Neural crest cell (in vitro differentiated cells): ENCODE results near the gene WDR35. TPM values are rescaled to one million over a fixed set of nuclear protein-coding genes. Genes with fewer than 3 reads are reported as not detected.

Experiments
- DNase-seq: peaks from one replicate; pipeline ENCODE4 v3.0.0; 2021; ENCODE audit warnings: low read depth, mixed read lengths, low spot score
- H3K27ac Mint-ChIP-seq: one replicate; pipeline ENCODE4 v1.8.0; 2021; ENCODE audit warnings: mild to moderate bottlenecking, mixed read lengths; ENCODE audit not compliant: unreplicated experiment
- H3K27me3 Mint-ChIP-seq: 2 replicates; pipeline ENCODE4 v1.8.0; 2021; ENCODE audit warnings: low read depth, mild to moderate bottlenecking, mixed read lengths
- H3K36me3 Mint-ChIP-seq: 2 replicates; pipeline ENCODE4 v1.8.0; 2021; ENCODE audit warnings: low read depth, mild to moderate bottlenecking, mixed read lengths
- H3K4me1 Mint-ChIP-seq: 2 replicates; pipeline ENCODE4 v1.8.0; 2021; ENCODE audit warnings: mixed read lengths
- H3K4me3 Mint-ChIP-seq: one replicate; pipeline ENCODE4 v1.8.0; 2021; ENCODE audit warnings: mild to moderate bottlenecking, mixed read lengths
- H3K9me3 Mint-ChIP-seq: 2 replicates; pipeline ENCODE4 v1.8.0; 2021; ENCODE audit warnings: mixed read lengths
- CTCF ChIP-seq: fragments of 200-600 bp; sonication (generic); conservative IDR thresholded peaks from 2 replicates; pipeline ENCODE4 v1.5.0; 2021; ENCODE audit warnings: antibody characterized with exemption, mild to moderate bottlenecking
- total RNA-seq: library from RNA; stranded (reverse); gene quantifications from 2 replicates; pipeline ENCODE4 v1.2.1, GENCODE V29; 2021

Gene WDR35
- total RNA-seq, 1 donor from 2014 or later = 19.4 TPM

- Mint-ChIP-seq H3K36me3 (no peaks in the 10 kb centered on the region), H3K9me3 (no peaks in the 10 kb centered on the region), H3K27ac (no peak overlapping the region), H3K4me3 (no peak overlapping the region), H3K4me1 (peaks cover 16% of the 10 kb centered on the region), H3K27me3 (no peaks in the 10 kb centered on the region)
- TF ChIP-seq CTCF = no peak
- DNase-seq = no peak
Measured at GRCh38 chr2:19886261-19886660, 103.6 kb downstream of the WDR35 start.

GRCh38 chr2:19885791-19886190 lies 104.1 kb downstream of the WDR35 start:
- Mint-ChIP-seq H3K27me3 (no peaks in the 10 kb centered on the region), H3K4me1 (peaks cover 16% of the 10 kb centered on the region), H3K9me3 (no peaks in the 10 kb centered on the region), H3K4me3 (no peak overlapping the region), H3K27ac (no peak overlapping the region), H3K36me3 (no peaks in the 10 kb centered on the region)
- no peak for TF ChIP-seq CTCF
- no peak for DNase-seq

GRCh38 chr2:19883971-19884720 lies 105.8 kb downstream of the WDR35 start:
- no peak for DNase-seq
- Mint-ChIP-seq H3K27me3 (no peaks in the 10 kb centered on the region), H3K4me3 (no peak overlapping the region), H3K4me1 (peaks cover 7% of the 10 kb centered on the region), H3K27ac (no peak overlapping the region), H3K9me3 (peaks cover 4% of the 10 kb centered on the region), H3K36me3 (peaks cover 2% of the 10 kb centered on the region)
- TF ChIP-seq CTCF = no peak

GRCh38 chr2:19883486-19883885 lies 106.4 kb downstream of the WDR35 start:
- H3K9me3 Mint-ChIP-seq = peaks cover 4% of the 10 kb centered on the region
- no peaks in the 10 kb centered on the region for H3K27me3 Mint-ChIP-seq
- no peak overlapping the region for H3K27ac Mint-ChIP-seq
- no peak for DNase-seq
- peaks cover 7% of the 10 kb centered on the region for H3K4me1 Mint-ChIP-seq
- peaks cover 2% of the 10 kb centered on the region for H3K36me3 Mint-ChIP-seq
- no peak overlapping the region for H3K4me3 Mint-ChIP-seq
- TF ChIP-seq CTCF = no peak

- Mint-ChIP-seq H3K4me1 (no peaks in the 10 kb centered on the region), H3K4me3 (no peak overlapping the region), H3K36me3 (peaks cover 2% of the 10 kb centered on the region), H3K27ac (no peak overlapping the region), H3K9me3 (peaks cover 4% of the 10 kb centered on the region), H3K27me3 (no peaks in the 10 kb centered on the region)
- no peak for TF ChIP-seq CTCF
- no peak for DNase-seq
Measured at GRCh38 chr2:19882286-19882685, 107.6 kb downstream of the WDR35 start.
